Measurements from ENCODE around the gene STX2.

GRCh38 chr12:130818635-130819576, 20.1 kb downstream of the STX2 start:
- no peak for TF ChIP-seq EZH2 (IDR thresholded peaks at IDR 0.05; ENCODE audit: low read length)
- TF ChIP-seq, protein P1, sequence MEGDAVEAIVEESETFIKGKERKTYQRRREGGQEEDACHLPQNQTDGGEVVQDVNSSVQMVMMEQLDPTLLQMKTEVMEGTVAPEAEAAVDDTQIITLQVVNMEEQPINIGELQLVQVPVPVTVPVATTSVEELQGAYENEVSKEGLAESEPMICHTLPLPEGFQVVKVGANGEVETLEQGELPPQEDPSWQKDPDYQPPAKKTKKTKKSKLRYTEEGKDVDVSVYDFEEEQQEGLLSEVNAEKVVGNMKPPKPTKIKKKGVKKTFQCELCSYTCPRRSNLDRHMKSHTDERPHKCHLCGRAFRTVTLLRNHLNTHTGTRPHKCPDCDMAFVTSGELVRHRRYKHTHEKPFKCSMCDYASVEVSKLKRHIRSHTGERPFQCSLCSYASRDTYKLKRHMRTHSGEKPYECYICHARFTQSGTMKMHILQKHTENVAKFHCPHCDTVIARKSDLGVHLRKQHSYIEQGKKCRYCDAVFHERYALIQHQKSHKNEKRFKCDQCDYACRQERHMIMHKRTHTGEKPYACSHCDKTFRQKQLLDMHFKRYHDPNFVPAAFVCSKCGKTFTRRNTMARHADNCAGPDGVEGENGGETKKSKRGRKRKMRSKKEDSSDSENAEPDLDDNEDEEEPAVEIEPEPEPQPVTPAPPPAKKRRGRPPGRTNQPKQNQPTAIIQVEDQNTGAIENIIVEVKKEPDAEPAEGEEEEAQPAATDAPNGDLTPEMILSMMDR (optimal IDR thresholded peaks at IDR 0.05 in 1 of 3, IDR thresholded peaks at IDR 0.05 in 1 of 3, conservative IDR thresholded peaks at IDR 0.05 in 1 of 3; ENCODE audit: extremely low read depth in 1 of 3, insufficient read depth in 2 of 3, low read length in 3 of 3), result peak; percentile 40 to 79 (median 76)
